HG02678 (cell line): ENCODE results near the gene RAB3GAP1.

Source experiments
- ATAC-seq: cut with Tn5 transposase; IDR thresholded peaks from one replicate; pipeline ENCODE4 v1.9.1; 2021; ENCODE audit warnings: mild to moderate bottlenecking, moderate library complexity; ENCODE audit not compliant: unreplicated experiment

RAB3GAP1 gene

GRCh38 chr2:135208016-135208415, 155.9 kb downstream of the RAB3GAP1 start:
- ATAC-seq = no peak

GRCh38 chr2:135212757-135213156, 160.7 kb downstream of the RAB3GAP1 start:
- ATAC-seq = no peak

- ATAC-seq = no peak
These were observed 166.3 kb downstream of the RAB3GAP1 start for GRCh38 chr2:135218426-135218825.

GRCh38 chr2:135219226-135219625, 167.1 kb downstream of the RAB3GAP1 start:
- ATAC-seq = no peak
